ENCODE measurements around the gene PSMD13. TPM values are rescaled to one million over a fixed set of nuclear protein-coding genes. Genes with fewer than 3 reads are reported as not detected.
A peak's percentile ranks its signal among the peaks of the same experiment; 100 is the strongest.

Gene PSMD13
- total RNA-seq, 1 experiment from 2014 or later, result 141 TPM

- peak overlapping the region in 2 of 3 experiments; percentile 1 to 13; a peak in 2 of 7 replicates for H3K27ac Mint-ChIP-seq
- no peak overlapping the region for H4K5ac ChIP-seq (ENCODE audit: insufficient read length, low read depth, low read length)
- H3K23ac ChIP-seq (ENCODE audit: insufficient read length, low read depth, low read length), result no peak overlapping the region
- H3K9me3 ChIP-seq (ENCODE audit: control insufficient read depth, low read depth, low read length), result no peaks in the 10 kb centered on the region
- peaks cover 35 to 69% (median 48%) of the 10 kb centered on the region in 3 experiments; a peak in 6 of 7 replicates for H3K36me3 Mint-ChIP-seq (ENCODE audit: insufficient read depth in 1 of 3, low read depth in 3 of 3)
- no peak overlapping the region for H2BK15ac ChIP-seq (ENCODE audit: low read depth, low read length)
- no peaks in the 10 kb centered on the region for H3K4me1 ChIP-seq (ENCODE audit: insufficient read depth, low read length)
- no peak overlapping the region for H3K4ac ChIP-seq (ENCODE audit: low read depth, low read length)
- no peak overlapping the region for H3K56ac ChIP-seq (ENCODE audit: insufficient read length, low read depth, low read length)
- H4K8ac ChIP-seq (replicated peaks; ENCODE audit: insufficient read length, low read depth, low read length), result no peak overlapping the region
- H3K4me2 ChIP-seq (ENCODE audit: insufficient read depth, insufficient read length, low read length), result no peak overlapping the region
- peaks cover 9 to 10% of the 10 kb centered on the region in 2 experiments; a peak in 3 of 4 replicates for H3K4me1 Mint-ChIP-seq
- no peak overlapping the region for H3K9ac ChIP-seq (ENCODE audit: extremely low read depth, insufficient read length, low read length)
- H3K27me3 Mint-ChIP-seq (ENCODE audit: low read depth), result no peaks in the 10 kb centered on the region; the same call in 1 of the 2 replicates
- DNase-seq, result no peak
- H4K20me1 ChIP-seq (ENCODE audit: control insufficient read depth, insufficient read depth, insufficient read length), result no peaks in the 10 kb centered on the region
- no peak overlapping the region for H2BK20ac ChIP-seq (ENCODE audit: low read depth, low read length, poor library complexity, severe bottlenecking)
- H3K23me2 ChIP-seq (ENCODE audit: insufficient read length, low read depth, low read length, poor library complexity, severe bottlenecking), result peaks cover under 1% of the 10 kb centered on the region
- no peak overlapping the region for H2BK120ac ChIP-seq (ENCODE audit: low read depth, low read length, poor library complexity, severe bottlenecking)
- TF ChIP-seq CTCF (conservative IDR thresholded peaks at IDR 0.05), result no peak
- H3K27me3 ChIP-seq (ENCODE audit: insufficient read depth, low read length), result no peaks in the 10 kb centered on the region
- peaks cover 11% of the 10 kb centered on the region for H3K79me1 ChIP-seq (ENCODE audit: insufficient read depth, low read depth, low read length, poor library complexity, severe bottlenecking)
- peaks cover 6% of the 10 kb centered on the region; the same call in 1 of the 2 replicates for H3K79me2 ChIP-seq (ENCODE audit: insufficient read depth, low read length)
- no peak overlapping the region for H2AFZ ChIP-seq (ENCODE audit: low read length)
- H3K27ac ChIP-seq (ENCODE audit: insufficient read length, low read depth, low read length), result no peak overlapping the region
- H2BK12ac ChIP-seq (ENCODE audit: insufficient read length, low read depth, low read length), result no peak overlapping the region
- H3K18ac ChIP-seq (ENCODE audit: insufficient read length, low read depth, low read length), result no peak overlapping the region
- H3K14ac ChIP-seq (ENCODE audit: insufficient read depth, low read length), result no peak overlapping the region
- no CpG with 5 or more reads among the region's 5 CpGs for WGBS (ENCODE audit: extremely low coverage, insufficient read length, low lambda C conversion rate)
- H2AK5ac ChIP-seq (ENCODE audit: insufficient read length, low read length), result no peak overlapping the region
- H3T11ph ChIP-seq (ENCODE audit: low read length), result no peak overlapping the region
- no peak overlapping the region for H2BK5ac ChIP-seq (ENCODE audit: insufficient read length, low read length)
- H3K4me3 Mint-ChIP-seq, result no peak overlapping the region
- no peak overlapping the region for H4K91ac ChIP-seq (ENCODE audit: insufficient read length, low read depth, low read length)
- no peaks in the 10 kb centered on the region for H3K9me3 Mint-ChIP-seq
These were observed 4.9 kb downstream of the PSMD13 start for GRCh38 chr11:241634-242033.

All from H9 (cell line).